Measurements from ENCODE around the gene QPCTL. TPM values are rescaled to one million over a fixed set of nuclear protein-coding genes. Genes with fewer than 3 reads are reported as not detected.

The QPCTL gene
- total and polyA plus RNA-seq, 9 of the 15 experiments (the other 6 are each of a cell fraction or from before 2014, with no cell fraction given) = 0.99 to 31.3 (median 12.7) TPM

GRCh38 chr19:45692187-45693105 lies at the start of gene QPCTL (continued):
- TF ChIP-seq MLLT1 (IDR thresholded peaks at IDR 0.05) = peak in 1 of 2 experiments; percentile 80; a peak in 2 of 4 replicates
- TF ChIP-seq CSDE1 (IDR thresholded peaks at IDR 0.05) = no peak
- peak in 1 of 2 experiments; percentile 73; a peak in 1 of 4 replicates for TF ChIP-seq SIN3A (IDR thresholded peaks at IDR 0.05; ENCODE audit: borderline replicate concordance in 2 of 2, control insufficient read depth in 1 of 2, low read depth in 2 of 2, low read length in 2 of 2)
- peak; percentile 37 for TF ChIP-seq CCNT2 (IDR thresholded peaks at IDR 0.05; ENCODE audit: borderline replicate concordance, extremely low read depth, insufficient read length, low read depth, low read length)
- TF ChIP-seq CEBPZ (IDR thresholded peaks at IDR 0.05; ENCODE audit: borderline replicate concordance, low read depth, low read length) = peak; percentile 64; the same call in 1 of the 2 replicates
- TF ChIP-seq ETS2 (tag; IDR thresholded peaks at IDR 0.05; ENCODE audit: borderline replicate concordance, poor library complexity, severe bottlenecking) = no peak
- peak; percentile 95 for TF ChIP-seq POLR2G (IDR thresholded peaks at IDR 0.05; ENCODE audit: low read depth, low read length)
- TF ChIP-seq TOE1 (IDR thresholded peaks at IDR 0.05; ENCODE audit: borderline replicate concordance) = no peak
- TF ChIP-seq TOE1 (CRISPR knock-in tag; IDR thresholded peaks at IDR 0.05; ENCODE audit: borderline replicate concordance, low read depth) = no peak
- no peak for TF ChIP-seq SMARCE1 (IDR thresholded peaks at IDR 0.05)
- TF ChIP-seq ATF1 (CRISPR knock-in tag; IDR thresholded peaks at IDR 0.05) = no peak
- peak; percentile 95 for TF ChIP-seq ATF1 (tag; IDR thresholded peaks at IDR 0.05)
- no peak for TF ChIP-seq TARDBP (IDR thresholded peaks at IDR 0.05)
- TF ChIP-seq ATF3 (IDR thresholded peaks at IDR 0.05) = no peak
- no peak for TF ChIP-seq ATF3 (CRISPR knock-in tag; conservative IDR thresholded peaks at IDR 0.05)
- peak; percentile 82; the same call in 1 of the 2 replicates for TF ChIP-seq MBD2 (IDR thresholded peaks at IDR 0.05; ENCODE audit: borderline replicate concordance, low read depth)
- peak; percentile 83 for TF ChIP-seq MTA1 (IDR thresholded peaks at IDR 0.05; ENCODE audit: borderline replicate concordance)
- TF ChIP-seq SRF (CRISPR knock-in tag; IDR thresholded peaks at IDR 0.05) = 0 out of 4 replicates have a peak, but pooled peaks of 1 of the 2 experiments have one; percentile 55

All from K562 (cell line).